GM19372 (cell line): ENCODE measurements around the gene TUBB4B.

ENCODE experiments used
- ATAC-seq: cut with Tn5 transposase; IDR thresholded peaks from one replicate; pipeline ENCODE4 v1.9.1; 2021; ENCODE audit warnings: mild to moderate bottlenecking, low read depth, moderate library complexity; ENCODE audit not compliant: unreplicated experiment

The TUBB4B gene

DNA sequence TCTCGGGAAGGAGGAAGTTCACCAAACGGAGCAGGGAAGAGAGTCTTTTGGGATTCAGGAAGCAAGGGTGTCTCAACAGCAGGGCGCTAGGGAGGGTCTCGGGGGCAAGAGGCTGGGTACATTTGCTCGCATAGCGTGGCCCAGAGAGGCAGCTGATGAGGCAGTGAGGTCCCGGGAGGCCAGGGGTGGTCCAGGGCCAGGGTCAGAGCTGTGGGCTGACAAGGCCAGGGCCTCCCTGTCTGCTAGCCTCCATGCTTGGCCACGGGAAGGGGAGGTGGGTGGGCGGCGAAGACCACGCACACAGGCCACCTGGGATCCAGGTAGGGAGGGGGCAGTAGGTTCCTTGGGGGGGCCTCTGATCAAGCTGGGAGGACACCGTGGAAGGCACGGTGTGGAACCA is 29.6 kb upstream of the TUBB4B start:
- ATAC-seq: no peak

DNA sequence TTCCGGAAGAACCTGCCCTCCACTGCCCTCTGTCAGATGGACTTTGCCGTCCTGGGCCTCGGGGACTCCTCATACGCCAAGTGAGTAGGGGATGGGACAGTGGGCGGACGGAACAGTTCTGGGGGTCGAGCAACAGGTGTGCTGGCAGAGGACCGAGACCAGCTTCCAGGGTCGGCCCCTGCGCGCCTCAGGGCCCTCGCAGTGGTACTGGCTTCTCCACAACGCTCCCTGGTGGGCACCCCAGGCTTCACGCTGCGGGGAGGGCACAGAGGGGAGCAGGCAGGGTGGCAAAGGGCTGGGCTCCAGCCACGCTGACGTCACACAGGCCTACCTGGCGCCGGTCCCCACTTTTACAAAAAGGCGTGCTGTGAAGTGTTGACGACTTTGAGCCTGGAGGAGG is 28.6 kb upstream of the TUBB4B start:
- ATAC-seq: no peak

DNA sequence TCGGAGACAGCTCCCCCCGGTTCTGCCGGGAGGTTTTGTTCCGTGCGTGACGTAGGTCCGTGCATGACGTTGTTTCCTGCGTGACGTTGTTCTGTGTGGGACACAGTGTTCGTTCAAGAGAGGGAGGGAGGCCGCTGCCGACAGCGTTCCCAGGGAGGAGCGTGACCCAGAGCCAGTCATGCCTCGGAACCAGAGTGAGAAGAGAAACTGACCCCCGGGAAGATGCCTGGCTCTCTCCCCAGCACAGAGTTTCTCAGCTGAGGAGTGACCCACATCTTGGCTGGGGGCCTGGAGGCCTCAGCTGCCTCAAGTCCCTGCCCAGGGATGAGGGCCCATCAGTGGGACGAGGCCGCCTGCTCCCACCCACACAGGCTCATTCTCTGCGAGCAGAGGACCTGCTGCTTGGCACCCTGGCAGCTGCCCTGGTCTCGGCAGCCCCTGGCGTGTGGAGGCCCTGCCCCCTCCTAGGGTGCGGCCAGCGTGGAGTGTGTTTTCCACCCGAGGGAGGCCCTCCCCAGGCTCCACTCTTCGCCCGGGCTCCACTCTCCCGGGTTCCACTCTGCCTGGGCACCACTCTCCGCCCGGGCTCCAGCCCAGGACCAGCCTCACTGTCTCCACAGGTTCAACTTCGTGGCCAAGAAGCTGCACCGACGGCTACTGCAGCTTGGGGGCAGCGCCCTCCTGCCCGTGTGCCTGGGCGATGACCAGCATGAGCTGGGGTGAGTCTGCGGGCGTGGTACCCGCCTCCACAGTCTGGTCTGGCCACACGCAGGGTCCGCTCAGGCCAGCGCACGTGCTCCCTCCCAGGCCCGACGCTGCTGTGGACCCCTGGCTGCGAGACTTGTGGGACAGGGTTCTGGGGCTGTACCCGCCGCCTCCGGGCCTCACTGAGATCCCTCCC is 27.7 kb upstream of the TUBB4B start:
- ATAC-seq: no peak

DNA sequence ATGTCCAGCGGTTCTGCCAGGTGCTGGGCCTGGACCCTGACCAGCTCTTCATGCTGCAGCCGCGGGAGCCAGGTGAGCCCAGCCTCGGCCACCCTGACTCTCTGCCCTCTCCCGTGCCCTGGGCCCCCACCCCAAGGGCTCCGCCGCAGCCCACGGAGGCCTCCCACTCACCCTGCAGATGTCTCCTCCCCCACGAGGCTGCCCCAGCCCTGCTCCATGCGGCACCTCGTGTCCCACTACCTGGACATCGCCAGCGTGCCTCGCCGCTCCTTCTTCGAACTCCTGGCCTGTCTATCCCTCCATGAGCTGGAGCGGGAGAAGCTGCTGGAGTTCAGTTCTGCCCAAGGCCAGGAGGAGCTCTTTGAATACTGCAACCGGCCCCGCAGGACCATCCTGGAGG is 26.5 kb upstream of the TUBB4B start:
- ATAC-seq: no peak

DNA sequence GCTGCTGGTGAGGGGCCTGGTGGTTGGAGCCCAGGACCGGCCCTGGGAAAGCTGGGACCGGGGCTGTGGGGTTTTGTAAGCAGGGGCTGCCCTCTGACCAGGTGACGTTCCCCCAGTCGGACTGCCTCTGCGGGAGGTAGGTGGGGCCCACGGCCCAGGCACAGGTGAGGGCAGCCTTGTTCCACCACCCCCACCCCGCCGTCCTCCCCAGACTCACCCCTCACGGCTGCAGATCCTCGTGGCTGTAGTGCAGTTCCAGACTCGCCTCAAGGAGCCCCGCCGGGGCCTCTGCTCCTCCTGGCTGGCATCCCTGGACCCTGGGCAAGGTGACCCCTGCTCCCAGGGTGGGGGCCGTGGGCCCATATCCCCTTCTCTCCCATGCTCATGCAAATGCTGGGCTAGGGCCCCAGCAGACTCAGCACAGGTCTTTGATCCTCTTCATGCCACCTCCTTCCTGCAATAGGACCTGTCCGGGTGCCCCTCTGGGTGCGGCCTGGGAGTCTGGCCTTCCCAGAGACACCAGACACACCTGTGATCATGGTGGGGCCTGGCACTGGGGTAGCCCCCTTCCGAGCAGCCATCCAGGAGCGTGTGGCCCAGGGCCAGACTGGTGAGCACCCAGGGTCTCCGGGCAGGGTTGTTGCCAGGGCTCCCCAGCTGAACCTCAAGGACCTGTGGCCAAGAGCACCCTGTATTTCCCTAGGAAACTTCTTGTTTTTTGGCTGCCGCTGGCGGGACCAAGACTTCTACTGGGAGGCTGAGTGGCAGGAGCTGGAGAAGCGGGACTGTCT is 25.7 kb upstream of the TUBB4B start:
- ATAC-seq: no peak

DNA sequence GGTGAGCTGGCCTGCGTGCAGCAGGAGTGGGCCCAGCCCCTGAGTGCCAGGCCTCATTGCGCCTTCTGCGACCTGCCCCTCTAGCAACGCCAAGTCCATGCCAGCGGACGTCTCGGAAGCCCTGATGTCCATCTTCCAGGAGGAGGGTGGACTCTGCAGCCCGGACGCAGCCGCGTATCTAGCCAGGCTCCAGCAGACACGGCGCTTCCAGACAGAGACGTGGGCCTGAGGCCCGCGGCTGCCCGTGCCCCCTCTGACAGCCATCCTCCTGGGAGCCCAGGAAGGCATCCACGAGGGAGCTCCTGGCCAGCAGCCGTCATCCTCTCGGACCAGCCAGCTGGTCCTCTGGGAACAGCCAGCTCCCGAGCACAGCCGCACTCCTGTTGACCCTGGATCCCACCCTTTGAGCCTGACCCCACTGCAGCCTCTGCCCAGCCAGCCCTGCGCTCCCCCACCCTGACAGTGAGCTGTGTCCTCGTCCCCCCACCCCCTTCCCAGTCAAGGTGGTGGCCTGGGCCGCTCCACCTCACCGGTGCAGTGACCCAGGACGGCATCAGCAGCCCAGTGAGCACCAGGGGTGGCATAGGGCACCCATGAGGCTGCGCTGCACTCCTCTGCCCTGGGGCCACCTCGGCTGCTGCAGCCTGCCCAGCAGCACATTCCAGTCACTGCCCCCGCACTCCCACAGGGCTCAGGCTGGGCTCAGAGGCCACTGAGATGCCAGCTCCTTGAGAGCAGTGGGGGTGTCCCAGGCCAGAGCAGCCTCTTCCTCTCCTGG is 24.7 kb upstream of the TUBB4B start:
- no peak for ATAC-seq

DNA sequence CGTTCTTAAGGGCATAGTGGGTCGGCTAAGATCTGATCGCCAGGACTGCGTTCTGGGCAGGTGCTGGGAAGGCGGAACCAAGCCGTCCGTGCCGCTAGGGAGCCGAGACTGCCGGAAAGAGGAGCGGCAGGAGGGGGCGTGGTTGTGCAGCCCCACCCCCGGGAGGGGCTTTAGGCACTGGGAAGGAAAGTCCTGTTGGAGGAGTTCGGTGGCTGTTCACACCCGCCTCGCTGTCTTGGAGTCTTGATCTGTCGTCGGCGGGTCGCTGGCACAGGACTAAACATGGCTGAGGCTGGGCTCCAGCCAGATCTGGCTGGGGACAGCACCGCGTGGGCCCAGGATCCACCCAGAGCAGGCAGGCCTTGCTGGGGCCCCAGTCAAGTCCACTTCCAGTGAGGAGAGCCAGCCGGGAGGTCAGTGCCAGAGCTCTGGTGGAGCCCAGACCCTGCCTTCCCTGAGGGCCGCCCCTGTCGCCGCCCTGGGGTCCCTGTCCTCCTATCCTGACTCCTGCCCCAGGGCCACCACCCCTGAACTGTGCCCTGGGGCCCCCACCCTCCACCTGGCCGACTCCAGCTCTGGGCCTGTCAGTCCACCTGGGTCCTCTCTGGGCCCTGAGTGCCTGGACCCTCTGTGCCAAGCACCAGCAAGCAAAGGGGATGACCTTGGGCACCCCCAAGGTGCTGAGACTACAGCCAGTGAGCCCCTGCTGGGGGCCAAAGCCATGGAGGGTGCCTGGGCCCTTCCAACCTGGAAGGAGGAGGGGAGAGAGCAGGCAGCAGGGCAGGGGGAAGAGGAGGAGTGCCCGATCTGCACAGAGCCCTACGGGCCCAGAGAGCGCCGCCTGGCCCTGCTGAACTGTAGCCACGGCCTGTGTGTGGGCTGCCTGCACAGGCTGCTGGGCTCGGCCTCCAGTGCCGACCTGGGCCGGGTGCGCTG is 23.5 kb upstream of the TUBB4B start:
- no peak for ATAC-seq

DNA sequence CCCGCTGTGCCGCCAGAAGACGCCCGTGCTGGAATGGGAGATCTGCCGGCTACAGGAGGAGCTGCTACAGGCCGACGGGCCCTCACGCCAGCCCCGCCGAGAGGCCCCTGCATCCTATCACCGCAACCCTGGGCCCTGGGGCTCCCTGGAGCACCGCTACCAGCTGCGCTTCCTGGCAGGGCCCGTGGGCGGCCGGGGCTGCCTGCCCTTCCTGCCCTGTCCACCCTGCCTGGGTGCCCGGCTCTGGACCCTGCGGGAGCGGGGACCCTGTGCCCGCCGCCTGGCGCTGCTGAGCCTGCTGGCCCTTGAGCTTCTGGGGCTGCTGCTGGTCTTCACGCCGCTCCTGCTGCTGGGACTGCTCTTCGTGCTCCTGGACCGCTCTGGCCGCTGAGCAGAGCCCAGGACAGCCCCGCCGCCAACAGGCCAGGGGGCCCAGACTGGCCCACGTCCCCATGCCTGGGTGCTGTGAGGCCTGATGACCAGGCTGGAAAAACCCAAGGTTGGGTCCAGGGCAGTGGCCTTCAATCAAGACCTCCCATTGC is 22.8 kb upstream of the TUBB4B start:
- no peak for ATAC-seq

DNA sequence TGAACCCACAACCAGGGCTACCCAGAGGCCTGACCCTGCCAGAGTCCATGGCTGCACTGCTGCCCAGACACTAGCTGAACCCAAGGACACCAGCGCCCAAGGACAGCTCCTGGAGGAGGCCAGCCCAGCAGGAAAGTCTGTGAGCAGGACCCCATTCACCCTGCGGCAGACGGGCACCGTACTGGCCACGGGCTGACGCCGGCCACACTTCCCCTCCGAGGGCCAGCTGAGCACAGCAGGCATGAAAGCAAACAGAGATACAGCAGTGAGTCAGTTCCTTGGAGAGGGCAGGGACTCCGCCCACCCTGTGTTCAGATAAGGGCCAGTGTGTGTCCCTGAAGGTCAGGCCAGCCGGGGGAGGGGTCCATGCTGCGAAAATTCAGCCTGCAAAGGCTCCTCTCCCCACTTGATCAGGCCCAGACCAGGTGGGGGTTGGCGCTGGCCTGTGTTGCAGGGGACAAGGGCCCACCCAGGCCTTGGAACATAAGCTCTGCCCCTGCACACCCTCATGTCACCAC is 22.3 kb upstream of the TUBB4B start:
- ATAC-seq: no peak

DNA sequence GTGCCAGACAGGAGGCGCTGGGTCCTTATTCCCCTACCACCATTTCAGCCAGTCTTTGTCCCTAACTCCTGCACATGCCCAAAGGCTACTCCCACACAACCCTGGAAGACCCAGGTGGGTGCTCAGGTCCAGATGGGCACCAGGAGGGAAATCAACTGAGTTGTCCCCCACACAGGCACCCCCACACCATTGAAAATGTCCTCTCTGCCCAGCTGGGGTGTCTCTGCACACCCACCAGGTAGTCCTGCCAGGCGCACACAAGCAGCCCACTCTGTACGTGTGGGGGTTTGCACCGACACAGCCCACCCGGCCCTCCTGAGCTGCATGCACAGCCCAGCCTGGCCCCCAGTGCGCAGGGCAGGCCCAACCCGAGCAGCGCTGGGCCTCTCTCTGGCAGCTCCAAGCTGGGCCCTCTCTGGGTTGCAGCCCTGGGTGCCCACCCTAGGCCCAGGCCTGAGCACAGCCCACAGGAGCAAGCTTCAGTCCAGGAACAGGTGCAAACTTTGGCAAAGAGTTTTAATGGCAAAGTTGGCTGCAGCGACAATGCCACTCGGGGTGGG is 21.2 kb upstream of the TUBB4B start:
- ATAC-seq: no peak

DNA sequence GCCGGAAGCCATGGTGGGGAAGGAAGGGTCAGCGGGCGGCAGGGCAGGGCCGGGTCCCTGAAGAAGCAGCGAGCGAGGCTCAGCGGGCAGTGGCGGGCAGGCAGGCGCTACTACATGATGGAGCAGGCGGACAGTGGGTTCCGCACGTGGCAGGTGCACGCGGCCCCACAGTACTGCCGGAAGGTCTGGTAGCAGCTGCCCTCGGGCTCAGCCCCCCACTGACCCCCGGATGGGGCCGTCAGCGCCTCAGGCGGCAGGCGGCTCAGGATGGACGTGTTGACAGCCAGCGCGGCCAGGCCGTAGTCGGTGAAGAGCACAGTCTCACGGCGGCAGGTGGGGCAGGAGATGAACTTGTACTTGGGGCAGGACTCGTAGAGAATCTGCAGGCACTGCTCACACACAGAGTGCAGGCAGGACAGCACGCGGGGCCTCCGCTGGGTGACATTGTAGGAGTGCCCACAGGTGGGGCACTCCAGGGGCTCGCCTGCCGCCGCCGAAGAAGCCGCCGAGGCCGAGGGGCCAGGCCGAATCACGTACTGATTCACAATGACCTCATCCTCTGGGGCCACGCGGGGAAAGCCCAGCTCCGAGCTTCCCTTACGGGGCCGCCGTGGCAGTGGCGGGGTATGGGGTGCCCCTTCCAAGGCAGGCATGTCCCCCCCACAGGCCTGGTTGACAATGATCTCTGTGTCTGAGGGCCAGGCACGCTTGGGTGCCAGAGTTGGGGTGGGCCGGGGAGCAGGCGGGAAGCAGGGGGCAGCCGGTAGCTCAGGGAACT is 20.6 kb upstream of the TUBB4B start:
- no peak for ATAC-seq

DNA sequence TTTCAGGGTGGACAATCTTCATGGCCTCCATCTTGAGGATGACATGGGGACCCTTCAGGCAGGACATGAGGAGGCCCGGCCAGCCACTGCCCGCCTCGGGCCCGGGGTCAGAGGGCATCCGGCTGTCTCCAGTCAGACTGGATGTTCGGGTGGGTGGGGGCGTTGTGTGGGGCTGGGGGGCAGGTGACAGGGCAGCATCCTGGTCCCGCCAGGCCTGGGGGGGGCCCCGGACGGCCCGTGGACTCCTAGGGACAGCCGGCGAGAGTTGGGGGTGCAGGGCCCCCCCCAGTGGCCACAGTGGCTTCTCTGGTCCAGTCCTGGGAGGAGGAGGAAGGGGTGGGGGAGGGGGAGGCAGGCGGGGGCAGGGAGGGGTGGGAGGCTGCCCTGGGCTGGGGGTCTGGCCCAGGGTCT is 20.0 kb upstream of the TUBB4B start:
- ATAC-seq: no peak

DNA sequence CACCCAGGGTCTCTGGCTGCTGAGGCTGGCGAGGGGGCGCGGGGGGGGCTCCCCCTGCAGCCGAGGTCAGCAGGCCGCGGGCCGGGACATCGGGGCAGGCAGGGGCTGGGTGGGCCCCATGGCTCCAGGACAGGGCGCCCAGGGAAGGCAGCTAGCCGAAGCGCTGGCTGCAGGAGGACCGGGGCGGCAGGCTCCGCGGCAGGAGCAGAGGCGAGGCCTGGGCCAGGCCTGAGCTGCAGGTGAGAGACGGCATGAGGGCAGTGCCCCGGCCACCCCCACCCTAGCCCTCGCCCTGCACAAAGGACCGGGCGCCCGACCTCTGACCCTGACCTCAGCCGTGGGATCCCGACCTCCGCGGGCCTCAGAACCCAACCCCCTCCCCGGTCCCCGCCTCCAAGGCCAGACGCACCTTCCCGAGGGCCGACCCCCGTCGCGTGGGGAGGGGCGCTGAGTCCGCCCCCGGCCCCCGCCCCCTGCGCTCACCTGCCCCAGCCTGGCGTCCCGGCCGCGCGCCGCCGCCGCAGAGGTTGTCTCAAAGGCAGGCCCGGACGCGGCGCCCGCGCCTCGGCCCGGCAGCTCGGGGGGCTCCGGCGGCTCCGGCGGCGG is 19.5 kb upstream of the TUBB4B start:
- ATAC-seq: no peak

DNA sequence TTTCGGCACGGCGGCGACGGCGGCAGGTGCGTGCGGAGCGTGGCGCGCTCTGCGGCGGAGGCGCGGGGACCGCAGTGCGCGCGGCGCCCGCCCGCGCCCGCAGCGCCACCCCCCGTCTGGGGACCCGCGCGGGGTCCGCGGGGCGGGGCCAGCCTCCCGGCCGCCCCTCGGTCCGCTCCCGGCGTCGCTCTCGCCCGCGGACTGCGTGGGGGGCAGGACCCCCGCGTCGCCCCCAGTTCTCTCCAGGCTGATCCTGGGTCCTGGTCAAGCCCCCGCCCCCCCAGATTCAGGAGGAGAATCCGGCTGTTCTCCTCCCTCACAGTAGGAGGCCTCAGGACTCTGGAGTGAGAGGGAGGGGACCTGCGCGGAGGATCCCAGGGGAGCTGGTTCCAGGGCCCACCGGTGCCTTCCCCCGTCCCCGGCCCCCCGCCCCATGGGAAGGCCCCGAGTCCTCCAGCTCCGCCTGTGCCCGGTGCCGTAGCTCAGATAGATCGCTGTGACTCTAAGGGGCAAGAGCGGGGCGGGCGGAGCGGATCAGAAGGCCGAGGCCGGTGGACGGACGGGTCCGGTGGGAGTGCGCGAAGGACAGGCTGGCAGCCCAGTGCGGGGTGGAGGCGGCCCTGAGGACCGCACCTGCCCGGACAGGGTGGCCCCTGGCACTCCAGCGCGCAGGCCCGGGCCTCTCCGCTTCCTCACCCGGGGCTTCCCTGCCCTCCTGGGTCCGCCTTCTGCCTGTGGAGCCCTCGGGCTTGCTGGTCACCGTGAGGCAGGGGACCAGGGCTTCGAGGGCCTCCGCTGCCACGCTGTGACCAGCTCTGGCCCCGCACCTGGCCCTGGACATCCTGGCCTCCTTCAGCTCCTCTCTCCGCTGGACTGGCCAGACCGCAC is 18.7 kb upstream of the TUBB4B start, which contains the start of gene RNF208:
Gene RNF208 (minus strand): TSS at position 51 of the 888 bp plus-strand sequence. CDS start 1,028 bp downstream, outside the sequence.
- ATAC-seq: no peak

DNA sequence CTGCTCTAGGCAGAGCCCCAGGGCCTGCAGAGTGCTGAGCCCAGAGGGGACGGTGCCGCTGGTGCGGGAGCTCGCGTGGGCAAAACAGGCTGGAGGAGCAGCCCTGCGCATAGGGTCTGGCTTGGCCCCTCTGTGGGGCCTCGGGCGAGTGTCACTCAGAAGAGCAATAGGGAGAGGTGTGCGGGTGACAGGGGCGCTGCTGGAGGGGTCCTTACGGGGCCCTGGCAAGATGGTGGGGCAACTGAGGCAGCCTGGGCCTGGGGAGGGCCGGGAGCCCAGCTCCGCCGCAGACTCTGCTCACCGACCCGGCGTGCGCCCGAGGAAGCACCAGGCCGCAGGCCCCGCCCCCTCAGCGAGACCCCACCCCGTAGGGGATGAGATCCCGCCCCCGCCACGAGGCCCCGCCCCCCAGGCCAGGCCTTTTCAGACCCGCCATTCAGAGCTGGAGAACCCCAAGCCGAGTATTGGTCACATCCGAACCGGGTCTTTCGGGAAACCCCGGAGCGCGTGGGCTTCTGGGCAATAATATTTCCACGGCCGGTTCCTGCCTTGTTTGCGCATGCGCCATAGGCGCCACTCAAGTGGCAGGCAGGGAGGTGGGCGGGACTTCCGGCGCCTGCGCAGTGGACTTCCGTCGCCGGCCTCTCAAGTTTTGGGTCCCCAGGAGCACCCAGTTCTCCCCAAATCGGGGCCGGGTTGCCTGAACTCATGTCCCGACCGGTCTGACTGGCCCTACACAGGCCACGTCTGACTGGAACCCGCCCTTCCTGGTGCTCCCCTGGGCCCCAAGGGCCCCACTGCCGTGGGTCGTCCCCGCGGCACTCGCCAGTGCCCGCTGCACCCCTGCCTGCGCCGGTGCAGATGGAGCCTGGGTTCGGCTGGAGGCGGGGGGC is 17.8 kb upstream of the TUBB4B start:
- ATAC-seq: peak; percentile 75
